HG02840 (cell line): ENCODE results near the gene ECT2L.

Experiments
- ATAC-seq: cut with Tn5 transposase; IDR thresholded peaks from one replicate; pipeline ENCODE4 v1.9.1; 2021; ENCODE audit warnings: mild to moderate bottlenecking, moderate library complexity, moderate number of reproducible peaks; ENCODE audit not compliant: unreplicated experiment, low FRiP score

The ECT2L gene

DNA sequence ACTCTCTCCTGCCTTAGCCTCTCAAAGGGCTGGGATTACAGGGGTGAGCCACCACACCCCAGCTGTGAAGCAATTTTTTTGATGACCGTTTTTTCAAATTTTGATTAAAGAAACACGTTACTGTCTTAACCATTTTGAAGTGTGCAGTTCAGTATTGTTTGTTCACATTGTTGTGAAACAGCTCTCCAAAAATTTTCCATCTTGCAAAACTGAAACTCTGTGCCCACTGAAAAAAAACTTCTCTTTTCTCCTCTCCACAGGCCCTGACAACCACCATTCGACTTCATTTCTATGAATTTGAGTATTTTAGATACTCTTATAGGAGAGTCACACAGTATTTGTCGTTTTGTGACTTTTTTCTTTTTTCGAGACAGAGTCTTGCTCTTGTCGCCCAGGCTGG lies 53.9 kb downstream of the ECT2L start:
- ATAC-seq = no peak

GRCh38 chr6:138856654-138857053 lies 60.8 kb downstream of the ECT2L start:
- ATAC-seq = no peak

- ATAC-seq = no peak
These were observed 61.9 kb downstream of the ECT2L start for GRCh38 chr6:138857775-138858174.

DNA sequence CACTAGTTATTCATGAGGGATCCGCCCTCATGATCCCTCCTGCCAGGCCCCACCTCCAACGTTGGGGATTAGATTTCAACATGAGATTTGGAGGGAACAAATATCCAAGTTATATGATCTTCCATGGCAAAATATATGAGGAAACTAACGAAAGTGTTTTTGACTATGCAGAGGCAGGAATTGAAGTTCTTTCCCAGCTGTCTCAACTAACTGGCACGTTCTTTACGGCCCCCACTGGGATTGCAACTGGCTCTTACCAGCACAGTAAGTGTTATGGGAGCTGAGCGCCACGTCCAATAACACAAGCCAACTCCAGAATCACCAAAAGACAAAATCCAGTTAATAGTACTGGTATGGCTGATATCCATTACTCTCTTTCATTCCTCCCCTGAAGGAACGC lies 66.6 kb downstream of the ECT2L start:
- ATAC-seq = no peak

GRCh38 chr6:138863321-138863720 lies 67.4 kb downstream of the ECT2L start:
- no peak for ATAC-seq

DNA sequence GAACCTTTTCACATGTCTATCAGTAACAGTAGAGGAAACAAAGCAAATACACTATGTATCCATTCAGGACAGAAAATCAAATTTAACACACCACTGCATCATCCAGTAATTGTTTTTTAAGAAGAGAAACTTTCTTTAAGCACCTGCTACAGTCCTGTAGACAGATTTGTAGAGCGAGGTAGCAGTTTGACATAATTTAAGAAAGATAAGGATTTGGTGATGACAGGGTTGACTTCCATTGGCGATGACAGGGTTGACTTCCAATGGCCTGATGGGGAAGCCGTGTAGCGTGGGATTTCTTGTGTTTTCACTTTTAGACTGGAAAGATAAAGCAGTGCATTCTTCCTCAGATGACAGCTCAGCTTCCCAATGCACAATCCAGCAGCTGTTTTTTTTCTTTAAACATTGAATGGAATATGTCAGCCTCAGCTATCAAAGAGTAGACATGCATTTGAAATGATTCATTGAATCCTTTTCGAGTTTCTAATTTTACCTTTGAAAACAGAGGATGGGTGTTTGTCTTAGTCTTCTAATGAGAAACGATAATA lies 68.5 kb downstream of the ECT2L start:
- ATAC-seq = no peak

DNA sequence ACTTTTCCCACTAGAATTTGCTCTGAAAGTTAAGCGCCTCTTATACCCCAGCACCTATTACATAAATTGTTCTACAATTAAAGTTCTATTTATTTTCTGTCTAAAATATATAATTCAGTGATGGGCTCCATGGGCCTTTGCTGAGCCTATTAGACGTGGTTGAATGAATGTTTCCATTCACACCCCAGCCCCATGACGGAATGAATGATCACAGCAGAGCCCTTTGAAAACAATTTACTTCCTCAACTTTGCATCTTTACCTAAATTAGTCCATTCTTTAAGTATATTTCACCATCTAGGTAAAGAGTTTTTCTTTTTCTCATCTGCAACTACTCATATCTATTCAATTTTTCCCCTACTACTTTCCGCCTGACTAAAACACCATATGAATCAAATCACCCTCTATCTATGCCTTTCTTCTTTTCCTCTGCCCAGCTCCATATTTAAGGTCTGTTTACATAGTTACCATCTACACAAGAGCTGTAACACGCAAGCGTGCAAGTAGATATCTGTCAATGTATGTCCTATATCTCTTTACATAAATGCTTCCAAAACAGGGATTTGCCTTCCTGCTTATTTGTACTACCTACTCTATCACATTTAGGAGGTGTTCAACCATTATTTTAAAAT lies 69.7 kb downstream of the ECT2L start:
- no peak for ATAC-seq

- ATAC-seq = no peak
These were observed 72.3 kb downstream of the ECT2L start for GRCh38 chr6:138868181-138868580.

- no peak for ATAC-seq
These were observed 73.5 kb downstream of the ECT2L start for GRCh38 chr6:138869398-138869797.

GRCh38 chr6:138873191-138873590 lies 77.3 kb downstream of the ECT2L start:
- no peak for ATAC-seq

DNA sequence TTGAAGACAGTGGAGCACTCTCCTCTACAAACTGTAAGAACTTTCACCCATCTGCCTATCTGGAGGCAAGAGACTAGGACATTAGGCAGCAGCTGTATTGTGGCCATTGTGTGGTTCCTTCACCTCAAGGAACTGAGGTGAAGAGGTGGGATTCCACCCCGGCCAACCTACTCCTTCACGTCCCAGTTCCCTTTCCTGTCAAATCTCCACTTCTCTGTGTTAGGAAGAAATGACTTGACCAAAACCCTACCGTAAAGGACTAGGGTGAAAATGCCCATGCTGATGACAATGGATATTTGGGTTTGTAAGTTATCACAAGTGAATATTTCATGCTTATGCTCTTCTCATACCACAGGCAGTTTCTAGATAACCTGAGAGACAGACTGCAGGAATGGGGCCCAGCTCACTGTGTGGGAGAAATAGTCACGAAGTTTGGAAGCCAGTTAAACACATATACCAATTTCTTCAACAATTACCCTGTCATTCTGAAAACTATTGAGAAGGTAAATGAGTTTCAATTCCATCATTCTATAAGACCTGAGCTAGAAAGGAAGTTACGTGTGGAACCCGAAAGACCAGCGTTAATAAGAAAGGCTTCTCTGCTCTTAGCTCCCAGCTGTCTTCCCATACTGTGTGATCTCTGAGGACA lies 86.6 kb downstream of the ECT2L start:
- peak; percentile 83 for ATAC-seq

- no peak for ATAC-seq
These were observed 89.4 kb downstream of the ECT2L start for GRCh38 chr6:138885156-138885819.

DNA sequence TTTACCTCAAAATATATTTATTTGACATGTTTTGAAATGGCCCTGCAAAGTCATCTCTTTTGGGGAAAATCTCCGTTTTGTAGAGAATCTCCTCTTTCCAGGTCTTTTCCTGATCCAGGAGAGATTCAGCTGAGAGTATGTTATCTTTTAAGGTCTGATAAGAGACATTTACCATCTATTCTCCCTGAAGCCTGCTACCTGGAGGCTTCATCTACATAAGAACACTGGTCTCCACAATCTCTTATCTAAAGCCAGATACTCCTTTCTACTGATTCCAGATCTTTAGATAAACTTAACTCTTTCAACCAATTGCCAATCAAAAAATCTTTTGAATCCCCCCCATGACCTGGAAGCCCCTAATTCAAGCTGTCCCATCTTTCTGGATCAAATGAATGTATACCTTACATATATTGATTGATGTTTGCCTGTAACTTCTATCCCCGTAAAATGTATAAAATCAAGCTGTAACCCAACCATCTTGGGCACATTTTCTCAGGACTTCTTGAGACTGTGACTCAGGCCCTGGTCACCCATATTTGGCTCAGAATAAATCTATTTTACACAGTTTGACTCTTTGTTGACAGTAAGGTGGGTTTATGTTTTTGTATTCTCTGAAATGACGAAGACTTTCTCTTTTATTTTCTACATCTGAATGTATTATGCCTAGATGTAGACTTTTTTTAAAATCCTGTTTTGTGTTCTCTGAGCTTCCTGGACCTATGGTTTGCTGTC lies 95.5 kb downstream of the ECT2L start:
- no peak for ATAC-seq

DNA sequence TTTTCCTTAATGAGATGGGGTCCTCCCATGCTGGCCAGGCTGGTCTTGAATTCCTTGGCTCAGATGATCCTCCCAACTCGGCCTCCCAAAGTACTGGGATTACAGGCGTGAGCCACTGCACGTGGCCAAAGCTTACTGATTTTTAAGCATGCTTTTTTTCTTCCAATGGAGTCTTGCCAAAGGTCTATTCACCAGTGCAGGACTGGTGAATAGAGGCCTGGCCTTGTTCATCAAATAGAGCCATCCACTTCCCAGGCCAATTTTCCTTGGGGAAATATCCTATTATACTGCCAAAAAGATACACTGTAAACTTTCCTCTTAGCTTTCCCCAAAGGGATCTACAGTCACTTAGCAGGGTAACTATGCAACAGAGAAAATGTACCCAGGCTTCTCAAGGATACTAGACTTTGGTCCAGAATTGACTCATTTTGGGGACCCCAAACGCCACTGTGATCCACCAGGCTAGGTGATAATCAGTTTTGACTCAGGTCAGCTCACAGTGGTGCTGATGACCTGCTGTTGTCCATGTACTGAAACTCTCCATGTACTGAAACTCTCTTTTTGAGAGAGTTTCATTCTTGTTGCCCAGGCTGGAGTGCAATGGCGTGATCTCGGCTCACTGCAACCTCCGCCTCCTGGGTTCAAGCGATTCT lies 100.3 kb downstream of the ECT2L start:
- no peak for ATAC-seq

DNA sequence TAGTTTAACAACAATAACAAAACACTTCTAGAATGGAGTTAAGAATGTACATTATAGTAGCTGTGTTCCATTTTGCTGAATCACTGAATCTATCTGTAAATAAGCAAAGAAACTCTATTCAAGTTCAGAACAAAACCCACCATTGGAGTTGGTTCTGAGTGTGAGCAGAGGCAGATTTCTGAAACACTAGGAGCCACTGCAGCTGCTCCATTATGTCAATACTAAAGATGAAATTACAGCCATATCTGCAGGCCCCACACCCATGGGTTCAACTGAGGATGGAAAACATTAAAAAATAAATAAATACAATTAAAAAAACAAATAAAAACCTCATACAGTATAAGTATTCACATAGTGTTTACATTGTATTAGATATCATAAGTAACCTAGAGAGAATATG lies 101.1 kb downstream of the ECT2L start:
- no peak for ATAC-seq

DNA sequence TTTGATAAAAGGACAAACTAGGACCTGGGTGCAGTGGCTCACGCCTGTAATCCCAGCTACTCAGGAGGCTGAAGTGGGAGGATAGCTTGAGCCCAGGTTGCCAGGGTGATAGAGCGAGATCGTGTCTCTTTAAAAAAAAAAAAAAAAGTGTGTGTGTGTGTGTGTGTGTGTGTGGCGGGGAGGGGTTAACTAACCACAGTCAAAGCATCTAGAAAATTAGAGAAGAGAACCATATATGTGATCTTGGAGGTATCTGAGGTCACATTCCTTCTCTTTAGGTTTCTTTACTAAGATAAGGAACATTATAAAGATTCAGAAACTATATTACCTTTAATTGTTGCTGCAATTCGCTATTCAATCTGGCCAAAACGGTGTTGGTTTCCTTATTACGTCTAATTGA lies 111.3 kb downstream of the ECT2L start:
- no peak for ATAC-seq

- ATAC-seq = no peak
These were observed 113.6 kb downstream of the ECT2L start for GRCh38 chr6:138909511-138909910.

DNA sequence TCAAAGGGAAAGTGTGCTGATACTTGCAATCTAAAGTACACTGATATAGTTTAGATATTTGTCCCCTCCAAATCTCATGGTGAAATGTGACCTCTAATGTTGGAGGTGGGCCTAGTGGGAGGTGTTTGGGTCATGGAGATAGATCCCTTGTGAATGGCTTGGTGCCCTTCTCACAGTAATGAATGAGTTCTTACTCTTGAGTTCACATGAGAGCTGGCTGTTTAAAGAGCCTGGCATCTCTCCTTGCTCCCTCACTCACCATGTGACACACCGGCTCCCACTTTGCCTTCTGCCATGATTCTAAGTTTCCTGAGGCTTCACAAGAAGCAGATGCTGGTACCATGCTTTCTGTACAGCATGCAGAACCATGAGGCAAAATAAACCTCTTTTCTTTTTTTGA lies 114.1 kb downstream of the ECT2L start:
- no peak for ATAC-seq

DNA sequence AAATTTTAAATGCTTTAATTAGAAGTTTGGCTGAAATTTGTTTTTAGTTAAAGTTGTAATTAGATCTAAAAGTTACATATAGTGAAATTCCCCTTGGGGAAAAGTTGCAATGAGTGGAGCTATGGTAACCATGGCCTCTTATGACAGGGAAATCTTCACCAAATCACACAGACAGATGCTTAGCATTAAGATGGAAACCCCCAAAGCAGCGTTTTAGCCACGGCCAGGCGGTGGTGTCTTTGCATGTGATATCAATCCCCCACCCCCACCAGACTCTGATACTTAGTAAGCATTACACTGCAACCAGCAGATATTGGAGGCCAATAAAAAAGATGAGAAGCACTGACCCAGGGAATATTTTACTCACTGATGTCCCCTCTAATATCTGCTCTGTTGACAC lies 116.4 kb downstream of the ECT2L start:
- ATAC-seq = no peak

DNA sequence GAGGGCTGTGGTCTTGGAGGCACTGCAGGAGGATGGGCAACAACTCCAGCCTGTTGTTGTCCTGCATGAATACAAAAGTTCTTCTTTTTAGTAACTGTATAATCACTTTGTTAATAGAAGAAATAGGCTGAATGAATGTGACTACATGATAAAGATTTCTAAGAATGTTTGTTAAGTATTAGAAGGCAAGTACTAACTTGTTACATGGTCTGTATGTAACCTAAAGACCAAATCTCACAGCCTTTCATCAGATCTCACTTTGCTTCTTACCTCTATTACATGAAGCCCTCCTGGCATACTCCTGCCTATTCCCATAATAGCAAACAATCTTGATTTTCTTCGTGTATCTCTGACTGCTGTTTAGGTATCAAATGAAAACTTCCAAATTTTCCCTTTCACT lies 118.8 kb downstream of the ECT2L start:
- ATAC-seq = no peak

DNA sequence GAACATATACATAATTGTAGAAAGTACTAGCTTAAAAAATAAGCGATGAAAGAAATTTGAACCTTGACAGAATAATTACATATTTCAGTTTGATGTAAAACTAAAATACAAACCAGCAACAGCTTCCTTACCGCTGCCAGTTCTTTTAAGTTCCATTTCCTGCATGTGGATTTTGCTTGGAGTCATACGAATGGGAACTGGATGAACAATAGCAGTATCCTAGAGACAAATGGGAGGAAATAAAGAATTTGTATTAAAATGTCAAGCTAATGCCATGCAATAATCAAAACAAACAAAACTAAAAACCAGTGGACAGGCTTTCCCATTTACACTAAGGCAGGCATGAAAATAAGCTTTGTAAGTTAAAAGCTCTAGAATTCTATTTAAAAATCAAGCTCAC lies 125.0 kb downstream of the ECT2L start:
- ATAC-seq = no peak
